Activated CD4-positive, alpha-beta T cell treated with anti-CD3 and anti-CD28 coated beads, Interleukin-2, amount 10 ng/mL, durations not matched to agents 24 days and 14 days (primary cell): Measurements from ENCODE around the gene KLHL30. TPM values are rescaled to one million over a fixed set of nuclear protein-coding genes. Genes with fewer than 3 reads are reported as not detected.

Experiments
- DNase-seq: peaks from one replicate; pipeline ENCODE4 v3.0.0; 2022
- H3K27ac Mint-ChIP-seq: one replicate; pipeline ENCODE4 v1.8.0; 2022; ENCODE audit warnings: mild to moderate bottlenecking, mixed read lengths
- H3K27me3 Mint-ChIP-seq: one replicate; pipeline ENCODE4 v1.8.0; 2022; ENCODE audit warnings: mixed read lengths
- H3K36me3 Mint-ChIP-seq: one replicate; pipeline ENCODE4 v1.8.0; 2022; ENCODE audit warnings: low read depth, mild to moderate bottlenecking, mixed read lengths
- H3K4me1 Mint-ChIP-seq: one replicate; pipeline ENCODE4 v1.8.0; 2021; ENCODE audit warnings: mixed read lengths
- H3K4me3 Mint-ChIP-seq: one replicate; pipeline ENCODE4 v1.8.0; 2022; ENCODE audit warnings: mild to moderate bottlenecking, moderate library complexity, mixed read lengths
- H3K9me3 Mint-ChIP-seq: one replicate; pipeline ENCODE4 v1.8.0; 2021; ENCODE audit warnings: mixed read lengths
- intact Hi-C: fragments of 100-400 bp; cut with micrococcal nuclease; formaldehyde crosslinking; loops from one replicate; pipeline ENCODE4 v1.15.1; 2023
- total RNA-seq: library from RNA; stranded (reverse); gene quantifications from 2 replicates; pipeline ENCODE4 v1.2.3, GENCODE V29; 2022

The KLHL30 gene
- total RNA-seq, 1 donor from 2014 or later: not detected

- DNase-seq: peak; percentile 81
- intact Hi-C loops: loop anchor here (10.0 kb wide), 1 partner anchor 285 kb away; the partner anchor contains the start of gene RAMP1
- Mint-ChIP-seq H3K4me1 (no peaks in the 10 kb centered on the region), H3K4me3 (no peak overlapping the region), H3K27ac (no peak overlapping the region), H3K9me3 (no peaks in the 10 kb centered on the region), H3K27me3 (no peaks in the 10 kb centered on the region), H3K36me3 (no peaks in the 10 kb centered on the region)
Observed at GRCh38 chr2:238139196-238140039, 950 bp downstream of the KLHL30 start.

- Mint-ChIP-seq H3K27ac (no peak overlapping the region), H3K4me3 (no peak overlapping the region), H3K9me3 (no peaks in the 10 kb centered on the region), H3K27me3 (no peaks in the 10 kb centered on the region), H3K36me3 (no peaks in the 10 kb centered on the region), H3K4me1 (no peaks in the 10 kb centered on the region)
- intact Hi-C loops: no loop called here
- DNase-seq: no peak
Observed at GRCh38 chr2:238140040-238140439, 1.6 kb downstream of the KLHL30 start.

GRCh38 chr2:238140721-238141540, 2.5 kb downstream of the KLHL30 start:
- intact Hi-C loops: no loop called here
- no peak for DNase-seq
- Mint-ChIP-seq H3K9me3 (no peaks in the 10 kb centered on the region), H3K27me3 (no peaks in the 10 kb centered on the region), H3K36me3 (no peaks in the 10 kb centered on the region), H3K4me1 (no peaks in the 10 kb centered on the region), H3K27ac (no peak overlapping the region), H3K4me3 (no peak overlapping the region)

- intact Hi-C loops: no loop called here
- no peak overlapping the region for H3K27ac Mint-ChIP-seq
- no peaks in the 10 kb centered on the region for H3K36me3 Mint-ChIP-seq
- no peaks in the 10 kb centered on the region for H3K27me3 Mint-ChIP-seq
- H3K4me1 Mint-ChIP-seq: no peaks in the 10 kb centered on the region
- no peak overlapping the region for H3K4me3 Mint-ChIP-seq
- no peak for DNase-seq
- H3K9me3 Mint-ChIP-seq: no peaks in the 10 kb centered on the region
Observed at GRCh38 chr2:238141541-238142318, 3.3 kb downstream of the KLHL30 start.

GRCh38 chr2:238142382-238143205, 4.1 kb downstream of the KLHL30 start:
- no peak for DNase-seq
- H3K27ac Mint-ChIP-seq: no peak overlapping the region
- H3K36me3 Mint-ChIP-seq: no peaks in the 10 kb centered on the region
- H3K4me3 Mint-ChIP-seq: no peak overlapping the region
- intact Hi-C loops: no loop called here
- H3K27me3 Mint-ChIP-seq: no peaks in the 10 kb centered on the region
- no peaks in the 10 kb centered on the region for H3K4me1 Mint-ChIP-seq
- no peaks in the 10 kb centered on the region for H3K9me3 Mint-ChIP-seq

- Mint-ChIP-seq H3K27ac (no peak overlapping the region), H3K4me3 (no peak overlapping the region), H3K36me3 (no peaks in the 10 kb centered on the region), H3K4me1 (no peaks in the 10 kb centered on the region), H3K27me3 (no peaks in the 10 kb centered on the region), H3K9me3 (no peaks in the 10 kb centered on the region)
- intact Hi-C loops: no loop called here
- DNase-seq: no peak
Observed at GRCh38 chr2:238143239-238143951, 4.9 kb downstream of the KLHL30 start.

- Mint-ChIP-seq H3K4me3 (no peak overlapping the region), H3K27ac (no peak overlapping the region), H3K27me3 (no peaks in the 10 kb centered on the region), H3K36me3 (no peaks in the 10 kb centered on the region), H3K4me1 (no peaks in the 10 kb centered on the region), H3K9me3 (no peaks in the 10 kb centered on the region)
- intact Hi-C loops: no loop called here
- DNase-seq: no peak
Observed at GRCh38 chr2:238144262-238144661, 5.8 kb downstream of the KLHL30 start.

GRCh38 chr2:238145046-238145445, 6.6 kb downstream of the KLHL30 start:
- DNase-seq: no peak
- Mint-ChIP-seq H3K27ac (no peak overlapping the region), H3K4me1 (no peaks in the 10 kb centered on the region), H3K36me3 (no peaks in the 10 kb centered on the region), H3K4me3 (no peak overlapping the region), H3K27me3 (no peaks in the 10 kb centered on the region), H3K9me3 (no peaks in the 10 kb centered on the region)
- intact Hi-C loops: no loop called here

- no peaks in the 10 kb centered on the region for H3K9me3 Mint-ChIP-seq
- intact Hi-C loops: no loop called here
- no peaks in the 10 kb centered on the region for H3K27me3 Mint-ChIP-seq
- H3K4me3 Mint-ChIP-seq: no peak overlapping the region
- no peak overlapping the region for H3K27ac Mint-ChIP-seq
- no peak for DNase-seq
- H3K36me3 Mint-ChIP-seq: no peaks in the 10 kb centered on the region
- H3K4me1 Mint-ChIP-seq: no peaks in the 10 kb centered on the region
Observed at GRCh38 chr2:238145851-238146250, 7.4 kb downstream of the KLHL30 start.

GRCh38 chr2:238146884-238147544, 8.5 kb downstream of the KLHL30 start:
- Mint-ChIP-seq H3K27ac (no peak overlapping the region), H3K4me1 (no peaks in the 10 kb centered on the region), H3K27me3 (no peaks in the 10 kb centered on the region), H3K9me3 (no peaks in the 10 kb centered on the region), H3K4me3 (no peak overlapping the region), H3K36me3 (no peaks in the 10 kb centered on the region)
- DNase-seq: no peak
- intact Hi-C loops: no loop called here

- Mint-ChIP-seq H3K27ac (no peak overlapping the region), H3K4me3 (no peak overlapping the region), H3K27me3 (no peaks in the 10 kb centered on the region), H3K36me3 (no peaks in the 10 kb centered on the region), H3K4me1 (no peaks in the 10 kb centered on the region), H3K9me3 (no peaks in the 10 kb centered on the region)
- DNase-seq: no peak
- intact Hi-C loops: no loop called here
Observed at GRCh38 chr2:238148981-238149380, 10.5 kb downstream of the KLHL30 start.

- Mint-ChIP-seq H3K9me3 (no peaks in the 10 kb centered on the region), H3K4me1 (no peaks in the 10 kb centered on the region), H3K27me3 (no peaks in the 10 kb centered on the region), H3K27ac (no peak overlapping the region), H3K36me3 (no peaks in the 10 kb centered on the region), H3K4me3 (no peak overlapping the region)
- intact Hi-C loops: no loop called here
- DNase-seq: no peak
Observed at GRCh38 chr2:238149841-238150572, 11.5 kb downstream of the KLHL30 start.
